CD4-positive, alpha-beta T cell treated with Interleukin-17A for 1 hour (primary cell): ENCODE data around the gene ZCCHC2.
A peak's percentile ranks its signal among the peaks of the same experiment; 100 is the strongest.

ENCODE experiments used
- DNase-seq: peaks from one replicate; pipeline ENCODE4 v3.0.0-alpha.2; 2020

Gene ZCCHC2

DNA sequence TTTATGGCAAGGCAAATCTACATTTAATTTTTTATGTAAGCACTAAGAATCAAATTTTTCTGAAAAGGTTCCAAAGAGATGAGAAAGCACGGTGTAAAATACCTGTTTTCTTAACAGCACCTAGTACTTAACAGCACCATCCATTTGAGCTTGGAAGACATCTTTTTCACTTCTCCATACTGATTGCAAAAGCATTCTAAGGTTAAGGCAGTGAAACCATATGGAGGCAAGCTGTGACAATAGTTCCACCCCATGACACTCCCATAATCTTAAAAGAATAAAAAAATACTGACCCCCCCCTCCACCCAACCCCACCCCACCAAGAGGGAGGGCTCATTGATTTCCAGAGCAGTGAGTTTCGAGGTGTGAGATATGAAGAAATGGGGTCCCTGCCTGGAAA, 60.6 kb downstream of the ZCCHC2 start:
- no peak for DNase-seq

DNA sequence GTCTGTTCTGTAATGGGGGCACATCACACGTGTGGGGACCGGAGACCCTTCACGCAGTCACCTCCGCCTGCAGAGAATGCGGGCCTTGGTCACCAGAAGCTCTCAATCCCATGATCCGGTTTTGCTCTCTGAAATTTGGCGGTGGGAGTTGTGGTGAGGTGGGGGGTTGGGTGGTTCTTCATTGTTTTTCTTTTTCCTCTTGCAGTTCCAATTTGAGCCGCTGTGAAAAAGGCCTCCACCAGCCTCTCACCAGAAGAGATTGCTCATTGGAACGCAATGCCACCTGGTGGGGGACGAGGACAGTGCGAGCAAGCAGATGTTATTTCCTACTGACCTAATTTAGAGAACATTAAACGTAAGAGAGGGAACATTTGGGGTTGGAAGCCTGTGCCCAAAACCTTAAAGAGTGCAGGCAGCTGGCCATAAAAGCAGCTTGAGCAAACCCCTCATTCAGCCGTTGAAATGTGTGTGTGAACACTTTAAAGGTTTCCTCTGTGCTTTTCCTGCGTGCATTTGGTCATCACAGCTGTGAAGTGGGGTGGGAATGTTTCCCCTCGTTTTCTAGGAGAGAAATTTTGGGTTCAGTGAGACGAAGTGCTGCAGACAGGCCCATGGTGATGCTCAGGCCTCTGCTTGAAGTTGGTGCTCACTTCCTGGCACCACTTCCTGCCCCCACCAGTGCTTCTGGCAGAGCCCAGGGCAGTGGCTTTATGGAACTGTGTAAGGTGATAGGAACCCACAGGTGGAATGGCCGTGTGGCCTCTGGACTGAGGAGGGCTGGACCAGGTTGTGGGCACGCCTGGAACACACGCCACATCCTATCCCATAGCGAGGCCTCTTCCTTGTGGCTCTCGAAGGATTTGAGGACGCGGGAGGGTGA, 61.7 kb downstream of the ZCCHC2 start:
- peak; percentile 88 for DNase-seq

DNA sequence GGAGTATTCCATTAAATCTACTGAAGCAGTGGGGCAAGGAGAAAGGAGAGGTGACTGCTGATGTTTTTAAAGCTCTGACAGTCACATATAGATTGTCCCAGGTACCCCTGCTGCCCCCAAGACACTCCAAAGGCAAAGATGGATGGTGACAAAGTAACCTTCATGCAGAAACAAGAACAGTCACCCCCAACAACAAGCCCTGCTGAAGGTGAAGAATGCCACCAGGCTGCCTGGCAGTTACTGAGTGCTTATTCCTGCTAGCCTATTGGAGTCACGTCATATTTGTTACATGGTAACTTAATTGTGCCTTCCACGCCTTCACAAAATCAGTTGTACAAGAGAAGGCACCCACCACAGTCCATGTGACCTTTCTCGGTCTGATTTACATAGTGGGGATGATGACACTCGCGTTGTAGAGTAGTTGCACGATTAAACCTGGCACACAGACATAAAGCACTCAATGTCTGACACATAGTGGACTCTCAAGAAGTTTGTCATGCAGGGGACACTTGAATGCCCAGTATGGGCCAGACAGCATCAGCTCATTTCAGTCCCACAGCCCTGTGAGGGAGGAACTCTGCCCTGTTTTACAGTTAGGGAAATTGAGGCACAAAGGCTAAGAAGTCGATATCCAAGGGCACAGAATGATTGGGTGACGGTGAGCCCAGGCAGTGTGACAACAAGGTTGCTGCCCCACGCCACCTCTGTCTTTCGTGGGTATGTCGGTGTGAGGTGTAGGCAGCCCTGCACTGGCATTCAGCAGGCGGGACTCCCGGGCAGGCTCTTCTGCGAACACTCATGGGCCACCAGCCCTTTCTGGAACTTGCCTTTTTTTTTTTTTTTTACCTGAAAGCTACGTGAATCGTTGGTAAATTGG, 62.7 kb downstream of the ZCCHC2 start:
- no peak for DNase-seq

DNA sequence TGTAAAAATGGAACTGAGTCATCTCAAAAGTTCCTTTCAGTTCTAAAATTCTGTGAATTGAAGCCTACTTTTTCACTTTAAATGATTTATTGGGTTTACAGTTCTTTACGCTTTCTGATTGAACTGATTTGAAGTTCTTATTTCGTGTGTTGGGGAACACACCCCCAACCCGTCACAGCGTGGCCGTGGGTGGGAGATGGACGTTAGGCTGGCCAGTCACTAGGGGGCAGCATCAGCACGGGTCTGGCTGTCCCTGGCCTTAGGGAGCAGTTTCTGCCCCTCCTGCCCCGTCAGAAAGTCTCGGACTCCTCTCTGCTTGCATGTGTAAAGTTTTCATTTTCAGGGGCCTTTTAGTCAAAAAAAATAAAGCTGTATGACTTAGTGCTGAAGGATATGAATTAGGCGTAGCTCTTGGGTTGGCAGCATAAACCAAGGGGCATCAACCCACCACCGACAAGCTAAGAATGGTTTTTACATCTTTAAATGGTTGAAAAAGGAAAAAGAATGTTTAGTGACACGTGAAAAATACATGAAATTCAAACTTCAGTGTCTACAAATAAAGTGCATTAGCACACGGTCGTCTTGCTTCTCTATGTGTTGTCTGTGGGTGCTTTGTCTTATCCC, 63.4 kb downstream of the ZCCHC2 start:
- DNase-seq, result peak; percentile 63

DNA sequence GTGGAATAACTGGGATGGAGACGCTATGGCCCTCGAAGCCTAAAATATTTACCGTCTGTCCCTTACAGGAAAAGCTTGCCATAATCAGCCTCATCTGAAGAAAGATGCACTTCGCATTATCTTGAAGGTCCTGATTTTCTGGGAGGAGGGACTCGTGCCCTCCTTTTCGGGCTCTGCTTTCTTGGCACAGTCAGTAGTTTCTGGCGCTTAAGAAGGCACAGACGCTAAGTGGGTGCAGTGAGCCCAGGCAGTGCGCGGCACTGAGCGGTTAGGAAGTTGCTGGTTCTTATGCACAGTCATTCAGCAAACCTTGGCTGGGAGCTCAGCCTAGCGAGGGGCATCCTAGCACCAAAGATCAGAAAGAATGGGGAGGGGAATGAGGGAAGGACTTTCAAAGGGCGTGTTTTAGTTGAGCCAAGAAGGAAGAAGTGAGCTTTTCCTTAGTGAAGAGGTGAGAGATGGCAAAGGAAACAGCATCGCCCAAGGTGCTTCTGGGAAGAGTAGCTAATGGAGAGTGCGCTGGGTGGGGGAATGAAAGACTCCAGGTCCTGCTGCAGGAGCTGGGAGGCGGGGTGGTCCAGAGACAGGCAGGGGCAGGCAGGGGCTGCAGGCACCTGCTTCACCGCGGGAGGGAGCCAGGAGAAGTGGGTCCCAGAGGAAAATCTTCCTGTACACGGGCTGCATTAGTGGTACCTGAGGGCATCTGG, 64.1 kb downstream of the ZCCHC2 start:
- DNase-seq, result no peak

DNA sequence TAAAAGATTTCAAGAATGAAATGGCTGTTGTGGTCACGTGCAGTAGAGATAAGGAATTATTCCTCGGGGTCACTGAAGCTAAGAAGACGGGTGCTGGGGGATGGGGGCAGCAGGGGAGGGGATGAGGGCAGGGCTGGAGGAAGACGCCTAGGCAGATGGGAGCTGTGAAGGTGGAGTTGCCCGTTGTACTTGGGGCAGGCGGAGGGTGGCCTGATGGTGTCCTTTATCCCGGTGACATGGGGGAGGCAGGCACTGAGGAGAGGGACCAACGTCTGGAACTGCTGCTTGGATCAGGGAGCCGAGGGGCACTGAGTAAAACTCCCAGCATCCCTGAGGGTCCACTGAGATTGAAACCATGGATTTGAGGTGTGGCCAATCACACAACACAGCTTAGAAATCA, 64.9 kb downstream of the ZCCHC2 start:
- no peak for DNase-seq

DNA sequence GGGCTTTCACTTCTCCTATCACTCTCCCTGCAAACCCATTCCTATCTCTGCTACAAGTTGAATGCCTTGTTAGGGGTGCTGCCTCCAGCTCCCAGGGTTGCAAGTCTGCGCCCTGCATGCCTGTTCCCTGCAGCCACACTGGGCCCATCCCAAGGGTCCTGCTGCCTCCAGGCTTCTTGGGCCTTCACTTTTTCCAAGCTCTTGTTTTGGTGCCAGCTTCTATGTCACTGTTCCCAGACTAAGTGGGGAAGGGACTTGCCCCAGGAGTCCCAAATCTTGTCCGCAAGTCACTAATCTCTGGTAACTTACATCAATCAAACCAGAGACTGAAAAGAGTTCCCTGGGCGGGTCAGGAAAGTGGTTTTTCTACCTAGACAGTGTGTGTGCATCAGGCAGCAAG, 65.4 kb downstream of the ZCCHC2 start:
- no peak for DNase-seq

DNA sequence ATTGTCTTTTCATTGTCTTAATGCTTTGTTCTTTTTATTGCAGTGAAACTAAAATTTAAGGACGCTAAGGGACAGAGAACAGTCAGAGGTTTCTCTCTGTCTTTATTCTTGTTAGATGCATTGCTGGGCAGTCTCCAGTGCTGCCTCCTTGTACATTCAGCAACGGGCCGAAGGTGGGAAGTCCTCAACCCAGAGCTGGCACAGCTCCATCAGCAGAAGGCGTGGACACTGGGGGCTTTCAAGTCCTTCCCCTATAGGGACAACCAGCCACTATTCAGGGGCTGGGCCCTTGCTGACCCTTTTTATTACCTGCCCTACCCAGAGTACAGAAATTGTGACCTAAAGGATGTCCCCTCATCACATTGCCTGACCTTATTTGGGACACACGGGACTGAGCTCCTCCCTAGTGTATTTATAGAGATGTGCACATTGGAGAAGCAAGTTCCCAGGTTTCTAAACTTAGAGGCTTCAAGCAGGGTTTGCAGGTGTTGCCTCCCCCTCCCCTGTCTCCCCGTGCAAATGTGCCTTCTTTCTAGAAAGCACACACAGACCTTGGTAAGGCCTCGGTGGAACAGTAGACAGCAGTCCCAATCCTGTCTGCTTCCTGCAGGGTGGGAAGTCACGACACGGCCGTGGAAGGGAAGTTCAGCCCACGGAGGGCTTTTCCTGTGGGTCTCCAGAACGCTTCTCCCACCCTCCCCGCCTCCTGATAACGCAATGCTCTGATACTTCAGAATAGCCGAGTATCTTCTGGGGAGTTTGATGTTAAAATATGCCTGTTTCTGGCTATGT, 68.2 kb downstream of the ZCCHC2 start:
- DNase-seq, result no peak

DNA sequence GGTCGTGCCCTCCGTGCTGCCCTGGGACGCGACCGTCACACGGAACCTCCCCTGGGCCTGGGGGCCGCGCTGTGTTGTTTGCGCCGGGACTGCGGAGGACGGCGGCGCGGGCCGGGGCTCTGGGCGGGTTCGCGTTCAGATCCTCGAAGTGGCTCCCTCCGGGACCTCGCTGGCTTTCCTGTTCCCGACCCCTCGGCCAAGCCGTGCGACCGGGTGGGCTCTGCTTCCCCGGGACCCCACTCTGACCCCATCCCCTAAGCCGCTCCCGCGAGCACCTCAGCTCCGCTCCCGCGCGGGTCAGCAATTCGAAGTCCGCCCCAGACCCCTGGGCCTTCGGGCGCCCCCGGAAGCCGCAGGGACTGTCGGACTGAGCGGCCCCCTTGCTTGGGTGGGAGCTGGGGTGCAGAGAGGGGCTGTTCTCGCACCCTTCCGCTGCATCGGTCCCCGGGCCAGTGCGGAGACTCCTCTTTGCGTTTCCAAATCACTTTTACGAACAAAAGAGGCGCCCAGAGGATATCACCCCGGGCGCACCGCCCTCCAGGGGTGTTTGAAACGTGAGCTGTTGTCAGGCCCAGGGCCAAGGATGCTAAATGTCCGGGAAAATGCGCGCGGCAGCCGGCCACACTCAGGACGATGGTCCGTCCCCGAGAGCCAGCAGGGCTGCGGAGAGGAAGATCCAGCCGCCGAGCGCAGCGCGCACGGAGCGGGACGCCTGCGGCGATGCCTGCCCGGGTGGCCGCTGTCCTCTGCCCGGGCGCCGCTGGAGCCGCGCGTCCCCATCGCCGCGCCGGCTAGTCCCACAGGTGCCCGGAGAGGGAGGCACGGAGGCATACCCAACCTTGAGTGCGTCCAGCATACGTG, 73.5 kb downstream of the ZCCHC2 start:
- DNase-seq, result no peak

DNA sequence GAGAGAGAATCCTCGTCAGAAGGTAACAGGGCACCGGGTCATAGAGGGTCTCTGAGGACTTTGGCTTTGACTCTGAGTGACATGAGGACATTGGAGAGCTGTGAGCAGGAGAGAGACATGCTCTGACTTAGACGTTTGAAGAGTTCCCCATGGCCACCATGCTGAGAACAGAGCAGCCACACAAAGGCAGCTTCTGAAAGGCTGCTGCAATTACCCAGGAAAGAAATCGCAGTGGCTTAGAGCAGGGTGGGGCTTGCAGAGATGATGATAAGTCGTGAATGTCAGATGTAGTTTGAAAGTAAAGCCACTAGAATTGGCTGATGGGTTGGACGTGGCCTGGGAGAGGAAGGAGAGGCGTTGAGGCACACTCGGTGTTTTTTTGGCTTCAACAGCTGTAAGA, 79.0 kb downstream of the ZCCHC2 start:
- no peak for DNase-seq

DNA sequence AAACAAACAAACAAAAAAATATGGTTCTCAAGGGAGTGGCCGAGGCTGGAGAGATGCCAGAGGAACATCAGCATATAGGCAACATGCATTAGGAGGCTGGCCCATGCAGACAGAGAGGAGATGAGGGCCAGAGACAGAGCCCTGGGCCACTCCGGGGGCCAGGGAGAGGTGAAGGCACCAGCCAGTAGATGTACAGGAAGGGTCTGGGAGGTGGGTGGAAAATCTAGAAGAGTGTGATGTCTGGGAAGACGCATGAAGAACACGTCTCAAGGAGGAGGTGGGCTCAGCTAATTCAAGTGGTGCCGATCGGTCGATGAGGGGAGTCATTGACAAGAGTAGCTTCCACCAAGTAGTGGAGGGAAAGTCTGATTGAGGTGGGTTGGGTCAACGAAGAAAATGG, 79.9 kb downstream of the ZCCHC2 start:
- no peak for DNase-seq

DNA sequence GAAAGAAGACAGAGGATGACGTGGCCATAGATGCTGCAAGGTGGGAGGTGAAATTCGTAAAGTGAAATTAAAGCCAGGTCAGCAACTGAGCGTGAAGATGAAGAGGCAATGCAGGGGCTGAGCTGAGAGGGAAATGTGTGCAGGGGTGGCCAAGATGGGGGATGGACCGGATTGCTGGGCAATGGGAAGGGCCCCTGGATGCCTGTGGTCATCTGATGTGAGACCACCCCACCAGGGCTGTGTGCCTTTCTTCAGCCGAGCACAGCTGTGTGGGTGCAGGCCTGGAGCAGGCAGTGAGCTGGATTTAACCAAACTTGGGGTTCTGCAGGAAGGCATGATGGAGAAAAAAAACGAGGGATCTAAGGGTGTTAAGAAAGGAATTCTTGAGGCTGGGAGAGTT, 80.4 kb downstream of the ZCCHC2 start:
- DNase-seq, result no peak

DNA sequence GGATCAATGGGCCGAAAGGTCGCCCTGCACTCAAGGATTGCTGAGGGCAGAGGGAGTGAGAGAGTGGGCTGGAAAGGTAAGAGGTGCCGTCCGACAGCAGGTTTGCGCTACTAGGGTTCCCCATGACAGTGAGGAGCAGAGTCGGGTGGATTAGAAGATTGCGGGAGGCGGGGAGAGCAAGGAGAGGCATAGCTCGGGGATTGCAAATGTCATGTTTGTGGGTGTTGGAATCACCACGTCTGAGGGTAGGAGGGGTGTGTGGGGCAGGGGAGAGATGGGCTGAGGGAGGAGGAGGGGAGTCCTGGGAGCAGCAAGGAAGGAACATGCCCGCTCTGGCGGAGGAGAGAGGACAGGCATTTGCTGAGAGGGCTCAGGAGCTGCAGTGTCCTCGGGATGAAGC, 81.2 kb downstream of the ZCCHC2 start:
- no peak for DNase-seq

DNA sequence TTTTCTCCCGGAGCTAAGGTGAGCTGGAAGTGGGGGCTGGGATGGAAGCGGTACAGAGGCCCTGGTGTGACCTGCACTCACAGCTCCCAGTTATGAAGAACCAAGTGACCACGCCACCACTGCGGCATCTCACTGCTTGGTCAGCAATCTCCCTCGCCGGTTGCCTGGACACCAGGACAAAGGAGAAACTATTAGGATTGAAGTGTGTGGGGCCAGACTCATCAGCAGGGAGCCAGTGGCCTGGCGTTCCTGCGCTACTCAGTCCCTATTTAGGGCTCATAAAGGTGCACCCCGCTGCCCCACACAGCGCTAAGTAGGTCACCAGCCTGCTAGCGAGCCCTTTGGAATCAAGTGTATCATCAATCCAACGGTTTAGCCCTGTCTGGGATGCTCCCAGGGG, 82.9 kb downstream of the ZCCHC2 start:
- DNase-seq, result no peak

DNA sequence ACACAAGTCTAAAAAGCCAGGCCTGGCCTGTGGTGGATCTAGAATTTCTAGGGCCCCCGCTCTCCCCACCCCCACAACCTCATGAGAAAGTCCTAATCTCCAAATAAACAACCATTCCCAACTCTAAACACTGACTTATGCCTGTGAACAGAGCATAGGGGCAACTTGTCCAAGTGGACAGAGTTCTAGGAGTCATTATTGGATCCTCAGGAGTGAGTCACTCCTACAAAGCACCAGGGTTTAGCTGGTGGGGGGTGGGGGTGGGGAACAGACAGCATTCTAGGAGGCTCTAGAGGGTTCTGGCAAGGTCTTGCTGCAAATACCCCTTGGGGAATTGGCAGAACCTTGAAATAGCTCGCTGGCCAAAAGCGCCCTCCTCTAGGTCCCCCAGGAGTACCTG, 83.3 kb downstream of the ZCCHC2 start:
- no peak for DNase-seq

DNA sequence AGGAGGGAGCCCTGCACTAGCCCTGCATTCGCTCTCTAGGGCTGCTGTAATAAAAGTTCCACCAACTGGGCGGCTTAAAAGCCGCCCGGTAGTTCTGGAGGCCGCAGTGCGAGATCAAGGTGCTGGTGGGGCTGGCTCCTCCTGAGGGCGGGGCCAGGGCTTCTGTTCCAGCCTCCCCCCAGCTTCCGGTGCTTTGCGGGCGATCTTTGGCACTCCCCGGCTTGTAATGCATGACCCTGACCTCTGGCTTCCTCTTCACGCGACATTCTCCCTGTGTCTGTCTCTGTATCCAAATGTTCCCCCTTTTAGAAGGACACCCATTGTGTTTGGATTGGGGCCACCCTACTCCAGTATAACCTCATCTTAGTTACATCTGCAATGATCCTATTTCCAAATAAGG, 84.5 kb downstream of the ZCCHC2 start:
- no peak for DNase-seq

DNA sequence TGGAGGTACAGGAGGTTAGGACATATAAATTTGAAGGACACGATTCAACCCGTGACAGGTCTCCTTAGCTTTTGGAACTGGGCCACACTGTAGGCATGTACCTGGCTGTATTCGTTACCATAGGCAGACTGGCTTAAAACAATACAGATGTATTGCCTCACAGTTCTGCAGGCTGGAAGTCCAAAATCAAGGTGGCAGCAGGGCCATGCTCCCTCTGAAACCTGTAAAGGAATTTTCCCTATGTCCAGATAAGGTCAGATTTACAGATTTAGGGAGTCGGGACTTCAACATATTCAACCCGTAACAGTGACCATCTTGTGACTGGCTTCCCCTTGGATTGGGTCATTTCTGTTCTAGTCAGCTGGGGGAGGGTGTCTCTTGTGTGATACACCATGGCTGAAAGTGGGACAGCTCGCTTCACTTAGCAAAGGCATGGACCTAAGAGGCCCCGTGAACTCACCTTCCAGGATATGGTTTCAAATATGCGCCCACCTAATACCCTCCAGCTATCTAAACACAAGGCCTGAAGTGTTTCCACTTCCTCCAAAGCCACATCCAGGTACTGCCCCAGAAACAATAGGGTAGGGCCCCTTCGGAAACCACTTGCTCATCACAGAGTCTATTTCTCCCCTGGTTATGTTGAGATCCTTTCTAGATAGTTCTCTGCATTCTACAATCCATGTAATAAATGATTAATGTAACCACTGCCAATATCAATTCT, 85.0 kb downstream of the ZCCHC2 start:
- no peak for DNase-seq

DNA sequence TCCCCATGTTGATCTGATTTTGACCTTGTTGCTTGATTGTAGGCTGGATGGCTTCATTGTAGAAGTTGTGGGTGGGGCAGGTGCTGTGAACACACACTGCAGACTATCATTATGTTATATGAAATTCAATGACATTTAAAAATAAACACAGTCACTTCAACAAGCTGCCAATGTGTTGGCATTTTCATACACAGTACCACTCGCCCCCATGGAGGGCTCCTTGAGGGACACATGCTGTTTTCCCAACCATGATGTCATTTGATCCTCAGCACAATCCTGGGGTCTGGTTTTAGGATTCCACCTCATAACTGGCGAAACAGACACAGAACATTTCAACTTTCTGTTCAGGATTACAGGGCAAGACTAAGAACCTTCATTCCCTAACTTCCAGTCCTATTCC, 86.9 kb downstream of the ZCCHC2 start:
- no peak for DNase-seq

DNA sequence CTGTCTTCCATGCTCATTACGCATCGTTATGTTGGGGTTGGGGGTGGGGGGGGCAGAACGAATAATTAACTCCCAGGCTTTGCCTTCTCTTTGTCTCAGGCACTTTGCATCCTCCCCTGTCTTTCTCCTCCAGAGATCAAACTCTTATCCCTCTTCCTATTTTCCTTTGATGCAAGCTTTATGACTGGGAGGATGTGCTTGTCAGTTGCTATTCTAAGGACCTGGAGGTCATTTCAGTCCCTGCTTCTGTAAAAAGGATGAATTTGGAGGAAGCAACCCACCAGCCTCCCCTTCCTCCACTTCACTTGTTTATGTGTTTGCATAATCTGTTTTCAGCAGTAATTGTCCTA, 87.5 kb downstream of the ZCCHC2 start:
- no peak for DNase-seq

DNA sequence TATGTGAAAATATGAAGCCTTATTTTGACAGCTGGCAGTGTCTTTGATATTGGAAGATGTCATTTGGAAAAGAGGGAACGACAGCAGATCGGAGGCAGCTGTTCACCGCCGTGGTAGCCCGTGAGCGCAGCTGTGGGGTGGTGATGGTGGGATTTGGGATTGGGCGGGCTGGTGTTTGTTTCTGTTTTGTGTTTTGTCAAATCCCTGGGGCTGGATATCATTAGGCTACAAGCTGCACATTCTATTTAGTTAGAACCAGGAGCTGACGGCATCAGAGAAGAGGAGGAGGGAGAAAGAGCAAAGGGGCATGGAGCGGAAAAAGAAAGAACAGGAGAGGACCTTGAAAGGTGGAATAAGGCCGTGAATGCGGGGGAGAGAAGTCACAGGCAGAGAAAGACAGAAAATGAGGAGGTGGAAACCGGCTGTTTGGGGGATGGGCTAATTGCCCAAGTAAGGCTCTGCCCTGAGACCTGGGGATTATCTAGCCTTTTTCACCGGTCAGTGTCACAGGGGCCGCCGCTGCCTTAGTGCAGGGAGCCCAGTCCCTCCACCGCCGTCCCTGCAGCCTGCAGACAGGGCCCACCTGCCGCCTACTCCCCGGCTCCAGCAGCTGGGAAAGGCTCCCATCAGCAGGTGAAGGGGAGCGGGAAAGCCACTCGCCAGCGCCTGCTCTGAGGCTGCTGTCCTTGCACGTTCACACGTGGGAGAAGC, 88.0 kb downstream of the ZCCHC2 start:
- DNase-seq, result no peak
